ENCODE data around the gene DAZAP1.

Gene DAZAP1

DNA sequence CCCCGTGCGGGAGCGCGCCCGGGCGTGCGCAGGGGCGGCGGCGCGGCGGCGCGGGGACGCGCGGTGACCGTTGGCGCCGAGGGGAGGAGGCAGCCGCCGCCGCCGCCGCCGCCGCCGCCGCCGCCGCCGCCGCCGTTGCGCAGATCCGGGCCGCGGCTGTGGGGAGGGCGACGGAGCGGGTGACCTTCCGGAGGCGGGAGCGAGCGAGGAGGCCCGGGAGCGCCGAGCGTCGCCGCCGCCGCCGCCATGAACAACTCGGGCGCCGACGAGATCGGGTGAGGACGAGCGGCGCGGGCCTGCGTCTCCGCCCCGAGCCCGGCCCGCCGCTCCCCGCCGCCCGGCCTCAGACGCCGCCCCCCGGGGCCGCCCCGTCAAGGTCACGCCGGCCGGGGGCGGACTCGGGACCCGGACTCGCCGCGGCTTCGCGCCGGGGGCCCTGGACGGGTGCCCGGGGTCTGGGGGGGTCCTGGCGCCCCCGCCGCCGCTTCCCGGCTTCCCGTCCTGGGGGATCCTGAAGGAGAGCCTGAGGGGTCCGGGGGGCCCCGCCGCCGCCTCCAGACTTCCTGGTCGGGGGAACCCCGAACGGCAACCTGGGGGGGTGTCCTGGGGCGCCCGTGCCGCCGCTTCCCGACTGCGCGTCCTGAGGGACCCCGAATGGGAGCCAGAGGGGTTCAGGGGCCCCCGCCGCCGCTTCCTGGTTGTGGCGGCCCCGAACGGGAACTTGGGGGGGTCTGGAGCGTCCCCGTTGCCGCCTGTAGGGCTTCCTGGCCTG lies at the start of gene DAZAP1:
Gene DAZAP1, plus strand, starts transcription at position 59 of the 772 bp plus-strand sequence. Its CDS starts 188 bp downstream, at position 247.
- Histone ChIP-seq H3K4me1 (ENCODE audit: control insufficient read depth in 1 of 2, insufficient read depth in 2 of 2, low read length in 2 of 2) (peaks cover 41 to 47% of the 10 kb centered on the region in 2 donors), H3K36me3 (ENCODE audit: control insufficient read depth in 1 of 2, insufficient read depth in 2 of 2, low read length in 2 of 2) (peaks cover 0 to 14% of the 10 kb centered on the region in 2 donors), H3K9ac (ENCODE audit: low read depth in 1 of 2, low read length in 2 of 2) (peak within 1 kb of the TSS; percentile 72 to 81), H3K27me3 (ENCODE audit: control insufficient read depth in 1 of 2, insufficient read depth in 2 of 2, low read length in 2 of 2) (peaks cover 1% of the 10 kb centered on the region in 2 donors), H3K27ac (ENCODE audit: low read depth, low read length) (peak within 1 kb of the TSS; percentile 87), H3K9me3 (ENCODE audit: control insufficient read depth in 1 of 2, low read length in 2 of 2) (no peaks in the 10 kb centered on the region), H3K4me3 (ENCODE audit: low read depth in 1 of 2, low read length in 2 of 2) (peak within 1 kb of the TSS; percentile 74 to 86)

DNA sequence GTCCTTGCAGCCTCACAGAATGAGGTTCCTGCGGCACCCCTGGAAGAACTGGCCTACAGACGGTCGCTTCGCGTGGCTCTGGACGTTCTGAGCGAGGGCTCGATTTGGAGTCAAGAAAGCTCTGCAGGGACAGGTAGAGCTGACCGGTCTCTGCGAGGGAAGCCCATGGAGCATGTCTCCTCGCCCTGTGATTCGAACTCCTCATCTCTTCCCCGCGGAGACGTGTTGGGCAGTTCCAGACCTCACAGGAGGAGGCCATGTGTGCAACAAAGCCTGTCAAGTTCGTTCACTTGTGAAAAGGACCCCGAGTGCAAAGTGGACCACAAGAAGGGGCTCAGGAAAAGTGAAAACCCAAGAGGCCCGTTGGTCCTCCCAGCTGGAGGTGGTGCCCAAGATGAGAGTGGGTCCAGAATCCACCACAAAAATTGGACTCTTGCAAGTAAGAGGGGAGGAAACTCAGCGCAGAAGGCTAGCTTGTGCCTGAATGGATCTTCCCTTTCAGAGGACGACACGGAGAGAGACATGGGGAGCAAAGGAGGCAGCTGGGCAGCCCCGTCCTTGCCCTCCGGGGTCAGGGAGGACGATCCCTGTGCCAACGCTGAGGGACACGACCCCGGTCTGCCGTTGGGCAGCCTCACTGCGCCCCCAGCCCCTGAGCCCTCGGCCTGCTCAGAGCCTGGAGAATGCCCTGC lies 47.1 kb upstream of the DAZAP1 start:
- H3K9me3 ChIP-seq (ENCODE audit: control insufficient read depth in 1 of 2, low read length in 2 of 2), result no peaks in the 10 kb centered on the region
- no peak overlapping the region for H3K4me3 ChIP-seq (ENCODE audit: low read depth in 1 of 2, low read length in 2 of 2)
- H3K9ac ChIP-seq (ENCODE audit: low read depth in 1 of 2, low read length in 2 of 2), result no peak overlapping the region
- H3K27ac ChIP-seq (ENCODE audit: low read depth, low read length), result peak overlapping the region; percentile 5
- H3K4me1 ChIP-seq (ENCODE audit: control insufficient read depth in 1 of 2, insufficient read depth in 2 of 2, low read length in 2 of 2), result peaks cover 16 to 29% of the 10 kb centered on the region in 2 donors
- H3K36me3 ChIP-seq (ENCODE audit: control insufficient read depth in 1 of 2, insufficient read depth in 2 of 2, low read length in 2 of 2), result peaks cover 29 to 55% of the 10 kb centered on the region in 2 donors
- H3K27me3 ChIP-seq (ENCODE audit: control insufficient read depth in 1 of 2, insufficient read depth in 2 of 2, low read length in 2 of 2), result no peaks in the 10 kb centered on the region

DNA sequence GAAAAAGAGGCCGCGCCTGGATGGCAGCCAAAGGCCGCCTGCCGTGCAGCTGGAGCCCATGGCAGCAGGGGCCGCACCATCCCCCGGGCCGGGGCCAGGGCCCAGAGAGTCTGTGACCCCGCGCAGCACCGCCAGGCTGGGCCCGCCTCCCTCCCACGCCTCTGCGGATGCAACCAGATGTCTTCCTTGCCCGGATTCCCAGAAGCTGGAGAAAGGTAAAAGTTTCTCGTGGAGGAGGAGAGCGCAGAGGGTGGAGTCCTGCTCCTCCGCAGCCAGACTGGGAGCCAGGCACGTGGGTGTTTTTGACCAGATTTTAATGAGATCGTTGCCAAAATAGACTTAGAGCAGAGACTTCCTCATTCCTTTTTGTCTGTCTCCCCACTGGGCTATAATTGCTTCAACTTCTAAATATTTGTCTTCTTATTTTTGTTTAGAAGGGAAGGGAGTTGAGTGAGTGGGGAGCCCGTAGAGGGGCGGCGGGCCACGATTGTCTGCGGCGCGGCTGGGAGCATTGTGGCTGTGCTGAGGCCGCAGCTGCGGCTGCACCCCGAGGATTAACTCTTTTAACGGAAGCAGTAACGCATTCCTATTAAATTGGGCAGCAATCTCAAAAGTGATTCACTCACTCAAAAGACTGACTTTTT lies 46.4 kb upstream of the DAZAP1 start:
- H3K9ac ChIP-seq (ENCODE audit: low read depth in 1 of 2, low read length in 2 of 2), result no peak overlapping the region

DNA sequence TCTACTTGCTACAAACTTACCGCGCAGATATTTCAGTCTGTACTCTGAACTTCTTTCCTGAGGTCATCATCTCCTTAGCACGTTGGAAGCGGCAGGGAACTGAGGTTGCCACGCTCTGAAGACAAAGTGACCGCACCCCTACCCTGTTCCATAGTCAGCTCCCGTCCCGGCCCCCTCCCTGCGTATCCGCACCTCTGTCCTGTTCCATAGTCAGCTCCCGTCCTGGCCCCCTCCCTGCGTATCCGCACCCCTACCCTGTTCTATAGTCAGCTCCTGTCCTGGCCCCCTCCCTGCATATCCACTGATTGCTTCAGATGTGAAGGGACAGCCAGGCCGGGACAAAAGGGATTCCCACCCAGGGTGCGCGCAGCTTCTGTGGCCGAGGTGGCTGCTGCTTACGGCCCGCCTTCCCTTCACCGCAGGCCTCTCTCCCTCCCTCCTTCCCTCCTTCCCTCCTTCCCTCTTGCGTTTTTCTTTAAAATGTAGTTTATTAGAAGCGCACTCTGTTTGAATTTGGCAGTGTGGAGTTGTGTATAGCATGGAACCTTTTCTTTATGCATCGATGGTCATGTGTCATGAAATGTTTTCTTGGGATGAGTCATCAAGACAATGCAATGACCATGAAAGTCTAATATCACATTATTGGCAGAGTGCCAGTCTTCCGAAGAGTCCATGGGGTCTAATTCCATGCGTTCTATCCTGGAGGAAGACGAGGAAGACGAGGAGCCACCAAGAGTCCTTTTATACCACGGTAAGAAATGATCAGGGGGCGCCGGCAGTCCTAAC lies 45.6 kb upstream of the DAZAP1 start:
- peaks cover 7 to 14% of the 10 kb centered on the region in 2 donors for H3K4me1 ChIP-seq (ENCODE audit: control insufficient read depth in 1 of 2, insufficient read depth in 2 of 2, low read length in 2 of 2)
- H3K9ac ChIP-seq (ENCODE audit: low read depth in 1 of 2, low read length in 2 of 2), result no peak overlapping the region
- H3K9me3 ChIP-seq (ENCODE audit: control insufficient read depth in 1 of 2, low read length in 2 of 2), result no peaks in the 10 kb centered on the region
- no peaks in the 10 kb centered on the region for H3K27me3 ChIP-seq (ENCODE audit: control insufficient read depth in 1 of 2, insufficient read depth in 2 of 2, low read length in 2 of 2)
- H3K4me3 ChIP-seq (ENCODE audit: low read depth in 1 of 2, low read length in 2 of 2), result no peak overlapping the region
- no peak overlapping the region for H3K27ac ChIP-seq (ENCODE audit: low read depth, low read length)
- peaks cover 35 to 59% of the 10 kb centered on the region in 2 donors for H3K36me3 ChIP-seq (ENCODE audit: control insufficient read depth in 1 of 2, insufficient read depth in 2 of 2, low read length in 2 of 2)

More for the DNA sequence above, 46.4 kb upstream of the DAZAP1 start:
- Histone ChIP-seq H3K4me3 (ENCODE audit: low read depth in 1 of 2, low read length in 2 of 2) (no peak overlapping the region), H3K9me3 (ENCODE audit: control insufficient read depth in 1 of 2, low read length in 2 of 2) (no peaks in the 10 kb centered on the region), H3K27me3 (ENCODE audit: control insufficient read depth in 1 of 2, insufficient read depth in 2 of 2, low read length in 2 of 2) (no peaks in the 10 kb centered on the region), H3K36me3 (ENCODE audit: control insufficient read depth in 1 of 2, insufficient read depth in 2 of 2, low read length in 2 of 2) (peaks cover 30 to 55% of the 10 kb centered on the region in 2 donors), H3K27ac (ENCODE audit: low read depth, low read length) (peak overlapping the region; percentile 5), H3K4me1 (ENCODE audit: control insufficient read depth in 1 of 2, insufficient read depth in 2 of 2, low read length in 2 of 2) (peaks cover 11 to 23% of the 10 kb centered on the region in 2 donors)

DNA sequence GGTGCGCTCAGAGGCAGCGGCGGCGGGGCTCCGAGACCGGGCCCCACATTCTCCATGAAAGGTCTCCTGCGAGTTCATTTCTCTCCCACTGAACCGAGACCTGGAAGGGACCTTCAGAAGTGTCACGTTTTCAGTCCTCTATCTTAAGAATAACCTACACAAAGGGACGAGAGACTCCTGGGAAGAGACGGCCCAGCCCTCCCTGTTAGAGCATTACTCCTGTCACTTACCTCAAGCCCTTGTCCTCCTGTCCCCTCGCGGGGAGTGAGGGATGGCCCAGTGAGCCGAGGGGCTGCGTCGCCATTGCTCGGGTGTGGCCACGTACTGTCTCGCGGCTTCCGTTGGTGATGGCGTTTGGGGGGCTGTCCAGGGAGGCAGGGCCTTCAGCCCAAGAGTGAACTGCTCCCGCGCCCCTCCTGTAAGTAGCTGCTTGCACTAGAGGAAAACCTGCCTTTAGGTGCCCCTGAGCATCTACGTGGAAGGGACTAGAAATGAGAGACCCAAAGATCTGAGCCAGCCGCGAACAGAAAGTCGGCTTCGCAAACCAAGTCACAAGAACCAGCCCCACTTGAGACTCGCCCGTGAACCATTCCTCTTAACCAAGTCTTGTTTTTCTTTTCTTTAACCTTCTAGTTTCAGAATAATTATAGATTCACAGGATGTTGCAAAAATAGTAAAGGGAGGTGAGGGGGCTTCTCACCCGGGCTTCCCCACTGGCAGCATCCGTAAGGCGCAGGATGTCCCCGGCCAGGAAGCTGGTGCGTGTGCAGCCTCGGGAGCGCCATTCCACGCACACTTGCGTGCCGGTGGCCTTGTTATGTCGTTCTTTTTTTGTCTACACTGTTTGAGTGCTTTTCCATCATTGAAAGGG lies 44.8 kb upstream of the DAZAP1 start:
- no peak overlapping the region for H3K27ac ChIP-seq (ENCODE audit: low read depth, low read length)

DNA sequence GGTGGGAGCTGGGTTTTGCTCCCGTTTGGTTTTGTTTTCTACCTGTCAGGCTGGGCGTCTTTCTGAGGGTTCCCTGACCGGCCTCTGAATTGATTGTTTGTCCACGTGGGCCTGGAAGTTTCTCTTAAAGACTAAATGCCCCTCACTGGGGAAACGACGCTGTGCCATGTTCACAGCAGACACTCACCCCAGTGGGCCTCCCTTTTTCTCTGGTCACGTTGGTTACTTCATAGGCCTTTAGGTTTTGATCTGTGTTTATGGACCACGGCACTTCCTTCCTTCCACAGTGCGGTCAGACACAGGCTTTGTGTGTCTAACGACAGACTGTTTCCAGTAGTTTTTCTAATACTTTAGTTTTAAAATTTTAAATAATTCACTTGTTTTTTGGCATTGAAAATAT lies 43.8 kb upstream of the DAZAP1 start:
- Histone ChIP-seq H3K4me1 (ENCODE audit: control insufficient read depth in 1 of 2, insufficient read depth in 2 of 2, low read length in 2 of 2) (peaks cover 7 to 13% of the 10 kb centered on the region in 2 donors), H3K27ac (ENCODE audit: low read depth, low read length) (no peak overlapping the region), H3K27me3 (ENCODE audit: control insufficient read depth in 1 of 2, insufficient read depth in 2 of 2, low read length in 2 of 2) (no peaks in the 10 kb centered on the region), H3K9me3 (ENCODE audit: control insufficient read depth in 1 of 2, low read length in 2 of 2) (no peaks in the 10 kb centered on the region), H3K36me3 (ENCODE audit: control insufficient read depth in 1 of 2, insufficient read depth in 2 of 2, low read length in 2 of 2) (peaks cover 29 to 54% of the 10 kb centered on the region in 2 donors), H3K4me3 (ENCODE audit: low read depth in 1 of 2, low read length in 2 of 2) (peak overlapping the region in 1 of 2 donors; percentile 34), H3K9ac (ENCODE audit: low read depth in 1 of 2, low read length in 2 of 2) (peak overlapping the region in 1 of 2 donors; percentile 25)

More for the DNA sequence above, 44.8 kb upstream of the DAZAP1 start:
- peaks cover 7 to 13% of the 10 kb centered on the region in 2 donors for H3K4me1 ChIP-seq (ENCODE audit: control insufficient read depth in 1 of 2, insufficient read depth in 2 of 2, low read length in 2 of 2)
- no peak overlapping the region for H3K4me3 ChIP-seq (ENCODE audit: low read depth in 1 of 2, low read length in 2 of 2)
- no peaks in the 10 kb centered on the region for H3K9me3 ChIP-seq (ENCODE audit: control insufficient read depth in 1 of 2, low read length in 2 of 2)
- H3K27me3 ChIP-seq (ENCODE audit: control insufficient read depth in 1 of 2, insufficient read depth in 2 of 2, low read length in 2 of 2), result no peaks in the 10 kb centered on the region
- H3K36me3 ChIP-seq (ENCODE audit: control insufficient read depth in 1 of 2, insufficient read depth in 2 of 2, low read length in 2 of 2), result peaks cover 32 to 61% of the 10 kb centered on the region in 2 donors
- H3K9ac ChIP-seq (ENCODE audit: low read depth in 1 of 2, low read length in 2 of 2), result no peak overlapping the region

DNA sequence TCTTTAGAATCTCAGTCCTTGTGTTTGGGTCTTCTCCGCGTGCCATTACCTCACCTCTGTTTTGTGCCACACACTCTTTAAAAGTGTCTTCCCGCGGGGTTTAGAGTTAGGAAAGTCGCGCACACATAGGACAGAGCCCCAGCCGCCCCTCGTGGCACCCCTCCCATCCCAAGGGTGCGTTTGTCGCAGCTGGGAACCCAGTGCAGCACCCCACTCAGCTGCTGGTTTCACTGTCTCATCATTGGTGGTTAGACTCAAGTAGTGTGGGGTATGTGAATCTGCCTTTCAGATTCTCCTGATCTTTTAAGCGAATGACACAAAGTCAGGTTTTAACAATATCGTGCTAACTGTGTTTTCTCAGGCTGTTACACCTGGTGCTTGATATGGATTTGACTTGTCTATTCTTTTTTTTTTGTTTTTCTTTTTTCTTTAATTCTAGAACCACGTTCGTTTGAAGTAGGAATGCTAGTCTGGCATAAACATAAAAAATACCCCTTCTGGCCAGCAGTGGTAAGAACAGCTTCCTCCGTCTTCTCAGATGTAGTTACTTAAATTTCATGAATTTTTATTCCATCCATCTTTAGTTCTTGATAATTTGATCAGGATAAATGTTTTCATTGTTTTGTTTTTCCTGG lies 43.2 kb upstream of the DAZAP1 start:
- Histone ChIP-seq H3K27me3 (ENCODE audit: control insufficient read depth in 1 of 2, insufficient read depth in 2 of 2, low read length in 2 of 2) (no peaks in the 10 kb centered on the region), H3K9ac (ENCODE audit: low read depth in 1 of 2, low read length in 2 of 2) (no peak overlapping the region), H3K4me3 (ENCODE audit: low read depth in 1 of 2, low read length in 2 of 2) (no peak overlapping the region), H3K27ac (ENCODE audit: low read depth, low read length) (no peak overlapping the region), H3K4me1 (ENCODE audit: control insufficient read depth in 1 of 2, insufficient read depth in 2 of 2, low read length in 2 of 2) (peaks cover 7 to 13% of the 10 kb centered on the region in 2 donors), H3K36me3 (ENCODE audit: control insufficient read depth in 1 of 2, insufficient read depth in 2 of 2, low read length in 2 of 2) (peaks cover 23 to 50% of the 10 kb centered on the region in 2 donors), H3K9me3 (ENCODE audit: control insufficient read depth in 1 of 2, low read length in 2 of 2) (no peaks in the 10 kb centered on the region)

DNA sequence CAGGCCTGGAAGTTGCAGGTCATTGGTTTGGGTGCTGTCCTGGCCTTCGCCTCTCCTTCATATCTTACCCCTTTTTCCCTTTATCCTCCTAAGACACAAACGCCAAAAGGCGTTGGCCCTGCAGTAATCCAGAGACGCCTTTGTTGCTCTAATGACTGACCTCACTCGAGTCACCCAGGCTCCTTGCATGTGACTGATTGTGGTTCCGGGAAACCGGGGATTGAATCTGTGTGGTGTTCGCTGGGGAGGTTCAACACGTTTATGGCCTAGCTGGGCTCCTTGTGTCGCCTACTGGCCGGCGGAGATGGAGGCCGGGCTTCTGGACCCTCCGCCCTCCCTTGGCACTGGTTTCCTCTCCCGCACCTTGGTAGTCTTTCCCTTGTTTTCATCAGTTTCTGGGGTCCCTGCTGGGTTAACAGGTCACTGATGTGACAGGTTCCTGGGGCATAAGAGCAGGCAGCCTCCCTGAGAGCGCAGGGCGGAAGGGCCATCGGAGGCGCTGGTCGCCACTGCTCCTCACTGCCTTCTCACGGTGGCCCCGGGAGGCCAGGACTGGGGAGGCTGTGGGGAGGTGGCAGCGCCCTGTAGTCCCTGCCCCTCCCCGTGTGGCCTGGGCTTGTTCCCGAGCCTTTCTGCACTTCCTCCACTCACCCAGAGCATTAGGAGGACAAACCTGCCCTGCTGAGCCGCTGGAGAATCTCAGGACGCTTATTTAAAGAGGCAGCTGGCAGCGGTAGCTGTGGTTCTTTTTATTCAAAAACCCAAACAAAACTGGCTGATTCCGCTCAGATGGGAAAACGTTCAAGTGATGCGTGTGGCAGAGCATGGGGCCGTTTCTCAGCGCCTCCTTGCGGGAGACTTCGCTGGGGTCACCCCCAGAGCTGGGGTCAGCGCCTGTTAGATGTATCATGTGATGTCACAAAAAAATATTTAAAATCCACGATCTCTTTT lies 41.8 kb upstream of the DAZAP1 start:
- no peak overlapping the region for H3K4me3 ChIP-seq (ENCODE audit: low read depth in 1 of 2, low read length in 2 of 2)
- H3K27ac ChIP-seq (ENCODE audit: low read depth, low read length), result no peak overlapping the region
- no peaks in the 10 kb centered on the region for H3K27me3 ChIP-seq (ENCODE audit: control insufficient read depth in 1 of 2, insufficient read depth in 2 of 2, low read length in 2 of 2)
- H3K9me3 ChIP-seq (ENCODE audit: control insufficient read depth in 1 of 2, low read length in 2 of 2), result no peaks in the 10 kb centered on the region
- H3K9ac ChIP-seq (ENCODE audit: low read depth in 1 of 2, low read length in 2 of 2), result no peak overlapping the region
- H3K4me1 ChIP-seq (ENCODE audit: control insufficient read depth in 1 of 2, insufficient read depth in 2 of 2, low read length in 2 of 2), result peaks cover 7 to 13% of the 10 kb centered on the region in 2 donors
- peaks cover 27 to 51% of the 10 kb centered on the region in 2 donors for H3K36me3 ChIP-seq (ENCODE audit: control insufficient read depth in 1 of 2, insufficient read depth in 2 of 2, low read length in 2 of 2)
